Measurements from ENCODE around the gene CCDC184.
A peak's percentile ranks its signal among the peaks of the same experiment; 100 is the strongest.
"Not testable (repeated sequence)": the region's sequence is repeated elsewhere in the genome, so short reads cannot be mapped to it uniquely, and the experiment has no call there.

CCDC184 gene

DNA sequence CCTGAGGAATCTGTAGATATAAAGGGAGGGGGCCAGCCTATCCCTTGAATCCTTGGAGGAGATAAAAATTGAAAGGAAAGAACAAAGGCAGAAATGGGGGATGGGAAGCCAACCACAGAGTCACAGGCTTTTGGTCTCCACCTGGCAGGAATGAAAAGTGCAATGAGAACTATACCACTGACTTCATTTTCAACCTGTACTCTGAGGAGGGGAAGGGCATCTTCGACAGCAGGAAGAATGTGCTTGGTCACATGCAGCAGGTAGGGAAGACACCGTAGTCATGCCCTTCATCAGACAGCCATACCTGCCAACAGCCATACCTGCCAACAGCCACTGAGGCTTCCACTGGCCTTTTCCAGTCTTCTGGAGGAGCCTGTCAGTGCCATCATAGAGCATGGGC, 39.5 kb upstream of the CCDC184 start:
- Histone ChIP-seq H3K79me2 (ENCODE audit: insufficient read depth, low read length) (no peaks in the 10 kb centered on the region), H3K4me3 (ENCODE audit: low read depth in 1 of 2, low read length in 2 of 2) (no peak overlapping the region), H3K4me1 (ENCODE audit: insufficient read depth, low read length) (no peaks in the 10 kb centered on the region), H4K20me1 (ENCODE audit: insufficient read depth, low read length) (no peaks in the 10 kb centered on the region), H3K27me3 (ENCODE audit: insufficient read depth, low read length, poor library complexity) (no peaks in the 10 kb centered on the region), H3K27ac (ENCODE audit: low read length) (no peak overlapping the region), H3K9me3 (ENCODE audit: insufficient read depth, low read length, severe bottlenecking) (no peaks in the 10 kb centered on the region), H3K4me2 (ENCODE audit: insufficient read depth, low read length) (no peak overlapping the region), H3K36me3 (ENCODE audit: insufficient read depth, low read length) (peaks cover 71% of the 10 kb centered on the region), H3K9ac (ENCODE audit: low read depth, low read length) (no peak overlapping the region), H2AFZ (ENCODE audit: low read depth, low read length) (no peak overlapping the region)
- TF ChIP-seq EZH2 (IDR thresholded peaks at IDR 0.05; ENCODE audit: borderline replicate concordance, low read depth, low read length, severe bottlenecking) = no peak
- TF ChIP-seq, protein P1, sequence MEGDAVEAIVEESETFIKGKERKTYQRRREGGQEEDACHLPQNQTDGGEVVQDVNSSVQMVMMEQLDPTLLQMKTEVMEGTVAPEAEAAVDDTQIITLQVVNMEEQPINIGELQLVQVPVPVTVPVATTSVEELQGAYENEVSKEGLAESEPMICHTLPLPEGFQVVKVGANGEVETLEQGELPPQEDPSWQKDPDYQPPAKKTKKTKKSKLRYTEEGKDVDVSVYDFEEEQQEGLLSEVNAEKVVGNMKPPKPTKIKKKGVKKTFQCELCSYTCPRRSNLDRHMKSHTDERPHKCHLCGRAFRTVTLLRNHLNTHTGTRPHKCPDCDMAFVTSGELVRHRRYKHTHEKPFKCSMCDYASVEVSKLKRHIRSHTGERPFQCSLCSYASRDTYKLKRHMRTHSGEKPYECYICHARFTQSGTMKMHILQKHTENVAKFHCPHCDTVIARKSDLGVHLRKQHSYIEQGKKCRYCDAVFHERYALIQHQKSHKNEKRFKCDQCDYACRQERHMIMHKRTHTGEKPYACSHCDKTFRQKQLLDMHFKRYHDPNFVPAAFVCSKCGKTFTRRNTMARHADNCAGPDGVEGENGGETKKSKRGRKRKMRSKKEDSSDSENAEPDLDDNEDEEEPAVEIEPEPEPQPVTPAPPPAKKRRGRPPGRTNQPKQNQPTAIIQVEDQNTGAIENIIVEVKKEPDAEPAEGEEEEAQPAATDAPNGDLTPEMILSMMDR (IDR thresholded peaks at IDR 0.05; ENCODE audit: borderline replicate concordance, extremely low read depth, low read length, poor library complexity, severe bottlenecking) = no peak
- DNase-seq (no peak), ATAC-seq (ENCODE audit: insufficient read depth, low read depth) (no peak)

GRCh38 chr12:48145981-48146380, 37.5 kb upstream of the CCDC184 start:
- H3K27ac ChIP-seq (ENCODE audit: low read length) = no peak overlapping the region
- no peak for ATAC-seq (ENCODE audit: insufficient read depth, low read depth)
- no peak overlapping the region for H3K4me2 ChIP-seq (ENCODE audit: insufficient read depth, low read length)
- no peaks in the 10 kb centered on the region for H3K79me2 ChIP-seq (ENCODE audit: insufficient read depth, low read length)
- no peak overlapping the region for H3K4me3 ChIP-seq (ENCODE audit: low read depth in 1 of 2, low read length in 2 of 2)
- no peaks in the 10 kb centered on the region for H4K20me1 ChIP-seq (ENCODE audit: insufficient read depth, low read length)
- no peak overlapping the region for H2AFZ ChIP-seq (ENCODE audit: low read depth, low read length)
- no peaks in the 10 kb centered on the region for H3K9me3 ChIP-seq (ENCODE audit: insufficient read depth, low read length, severe bottlenecking)
- TF ChIP-seq, protein P1 (IDR thresholded peaks at IDR 0.05; ENCODE audit: borderline replicate concordance, extremely low read depth, low read length, poor library complexity, severe bottlenecking) = no peak
- TF ChIP-seq EZH2 (IDR thresholded peaks at IDR 0.05; ENCODE audit: borderline replicate concordance, low read depth, low read length, severe bottlenecking) = no peak
- DNase-seq = no peak
- no peaks in the 10 kb centered on the region for H3K4me1 ChIP-seq (ENCODE audit: insufficient read depth, low read length)
- no peaks in the 10 kb centered on the region for H3K27me3 ChIP-seq (ENCODE audit: insufficient read depth, low read length, poor library complexity)
- peaks cover 87% of the 10 kb centered on the region for H3K36me3 ChIP-seq (ENCODE audit: insufficient read depth, low read length)
- H3K9ac ChIP-seq (ENCODE audit: low read depth, low read length) = no peak overlapping the region

- H2AFZ ChIP-seq (ENCODE audit: low read depth, low read length) = no peak overlapping the region
- DNase-seq (no peak), ATAC-seq (ENCODE audit: insufficient read depth, low read depth) (no peak)
- H3K79me2 ChIP-seq (ENCODE audit: insufficient read depth, low read length) = peaks cover 27% of the 10 kb centered on the region
- peaks cover 11% of the 10 kb centered on the region for H3K4me1 ChIP-seq (ENCODE audit: insufficient read depth, low read length)
- TF ChIP-seq, protein P1 (IDR thresholded peaks at IDR 0.05; ENCODE audit: borderline replicate concordance, extremely low read depth, low read length, poor library complexity, severe bottlenecking) = no peak
- no peak for TF ChIP-seq EZH2 (IDR thresholded peaks at IDR 0.05; ENCODE audit: borderline replicate concordance, low read depth, low read length, severe bottlenecking)
- no peak overlapping the region for H3K27ac ChIP-seq (ENCODE audit: low read length)
- H3K9ac ChIP-seq (ENCODE audit: low read depth, low read length) = no peak overlapping the region
- no peaks in the 10 kb centered on the region for H3K27me3 ChIP-seq (ENCODE audit: insufficient read depth, low read length, poor library complexity)
- H3K36me3 ChIP-seq (ENCODE audit: insufficient read depth, low read length) = peaks cover 66% of the 10 kb centered on the region
- no peak overlapping the region for H3K4me3 ChIP-seq (ENCODE audit: low read depth in 1 of 2, low read length in 2 of 2)
- no peak overlapping the region for H3K4me2 ChIP-seq (ENCODE audit: insufficient read depth, low read length)
- no peaks in the 10 kb centered on the region for H3K9me3 ChIP-seq (ENCODE audit: insufficient read depth, low read length, severe bottlenecking)
- no peaks in the 10 kb centered on the region for H4K20me1 ChIP-seq (ENCODE audit: insufficient read depth, low read length)
These were observed 32.2 kb upstream of the CCDC184 start for GRCh38 chr12:48151103-48151771.

- DNase-seq; H3K4me3 ChIP-seq (ENCODE audit: low read depth in 1 of 2, low read length in 2 of 2): not testable (repeated sequence)
These were observed 27.7 kb upstream of the CCDC184 start for GRCh38 chr12:48155786-48156185.

More at GRCh38 chr12:48155786-48156185, 27.7 kb upstream of the CCDC184 start:
- Histone ChIP-seq H3K4me2 (ENCODE audit: insufficient read depth, low read length) (peak overlapping the region; percentile 96), H3K79me2 (ENCODE audit: insufficient read depth, low read length) (peaks cover 37% of the 10 kb centered on the region), H3K4me1 (ENCODE audit: insufficient read depth, low read length) (peaks cover 24% of the 10 kb centered on the region), H3K36me3 (ENCODE audit: insufficient read depth, low read length) (peaks cover 25% of the 10 kb centered on the region)
- not testable (repeated sequence) for H3K9ac ChIP-seq (ENCODE audit: low read depth, low read length); H3K27me3 ChIP-seq (ENCODE audit: insufficient read depth, low read length, poor library complexity); H3K27ac ChIP-seq (ENCODE audit: low read length); ATAC-seq (ENCODE audit: insufficient read depth, low read depth); H2AFZ ChIP-seq (ENCODE audit: low read depth, low read length); H4K20me1 ChIP-seq (ENCODE audit: insufficient read depth, low read length); H3K9me3 ChIP-seq (ENCODE audit: insufficient read depth, low read length, severe bottlenecking)
